CD4-positive, CD25-positive, alpha-beta regulatory T cell (primary cell): ENCODE data around the gene SRGN. TPM values are rescaled to one million over a fixed set of nuclear protein-coding genes. Genes with fewer than 3 reads are reported as not detected.
A peak's percentile ranks its signal among the peaks of the same experiment; 100 is the strongest.

Experiments
- ATAC-seq, 2 donors: fragments of 150-1000 bp; cut with Tn5 transposase; one replicate each; pipeline ENCODE4 v1.10.0; 2021; ENCODE audit warnings: low read depth in 2 of 2, moderate number of reproducible peaks in 2 of 2, moderate library complexity in 1 of 2
- DNase-seq, 3 donors: peaks; one replicate each; pipeline versions ENCODE4 v3.0.0 to v3.0.0-alpha.2; 2012 to 2022; ENCODE audit warnings: mixed read lengths in 1 of 3
- H3K27ac ChIP-seq: one replicate; pipeline ENCODE4 v1.7.0; 2013; ENCODE audit warnings: mild to moderate bottlenecking, low read length; ENCODE audit not compliant: insufficient read depth, poor library complexity, severe bottlenecking
- H3K27me3 ChIP-seq: one replicate; pipeline ENCODE4 v1.7.0; 2013; ENCODE audit warnings: low read length; ENCODE audit not compliant: control insufficient read depth, insufficient read depth
- H3K36me3 ChIP-seq: one replicate; pipeline ENCODE4 v1.7.0; 2013; ENCODE audit warnings: mild to moderate bottlenecking, low read length, moderate library complexity; ENCODE audit not compliant: control insufficient read depth, insufficient read depth
- H3K4me1 ChIP-seq: 2 replicates; pipeline ENCODE4 v1.7.0; 2013; ENCODE audit warnings: mild to moderate bottlenecking, low read length; ENCODE audit not compliant: insufficient read depth, control insufficient read depth, poor library complexity, severe bottlenecking
- H3K4me3 ChIP-seq: one replicate; pipeline ENCODE4 v1.7.0; 2013; ENCODE audit warnings: low read depth, mild to moderate bottlenecking, low read length, moderate library complexity
- H3K9me3 ChIP-seq, 2 experiments: 1 replicate in 1 of 2; 2 replicates in 1 of 2; pipeline ENCODE4 v1.7.0; 2013; ENCODE audit warnings: low read length in 2 of 2, mild to moderate bottlenecking in 1 of 2, moderate library complexity in 1 of 2; ENCODE audit not compliant: control insufficient read depth in 2 of 2
- H3K27ac Mint-ChIP-seq, 3 donors: one replicate each; pipeline ENCODE4 v1.8.0; 2020 to 2022; ENCODE audit warnings: mild to moderate bottlenecking in 3 of 3, mixed read lengths in 3 of 3, moderate library complexity in 2 of 3
- H3K27me3 Mint-ChIP-seq: one replicate; pipeline ENCODE4 v1.8.0; 2022; ENCODE audit warnings: mild to moderate bottlenecking, mixed read lengths
- H3K36me3 Mint-ChIP-seq: one replicate; pipeline ENCODE4 v1.8.0; 2020; ENCODE audit warnings: mixed read lengths
- H3K4me1 Mint-ChIP-seq, 4 donors: one replicate each; pipeline ENCODE4 v1.8.0; 2020 to 2022; ENCODE audit warnings: mixed read lengths in 4 of 4, mild to moderate bottlenecking in 1 of 4
- H3K4me3 Mint-ChIP-seq, 4 donors: one replicate each; pipeline ENCODE4 v1.8.0; 2020 to 2022; ENCODE audit warnings: mild to moderate bottlenecking in 4 of 4, mixed read lengths in 4 of 4, moderate library complexity in 3 of 4
- H3K9me3 Mint-ChIP-seq, 7 donors: one replicate each; pipeline ENCODE4 v1.8.0; 2020 to 2022; ENCODE audit warnings: mixed read lengths in 7 of 7, mild to moderate bottlenecking in 3 of 7, moderate library complexity in 2 of 7
- polyA plus RNA-seq, 4 donors: library from polyadenylated mRNA; unstranded; fragments of 300-500 nt; fragmentation: Illumina TruSeq; gene quantifications; one replicate each; pipeline ENCODE4 v1.2.3, GENCODE V29; 2021
- total RNA-seq: library from RNA; stranded (reverse); gene quantifications from one replicate; pipeline ENCODE4 v1.2.3, GENCODE V29; 2022

SRGN gene
- total and polyA plus RNA-seq, 5 donors from 2014 or later, result 254 to 580 (median 343) TPM

DNA sequence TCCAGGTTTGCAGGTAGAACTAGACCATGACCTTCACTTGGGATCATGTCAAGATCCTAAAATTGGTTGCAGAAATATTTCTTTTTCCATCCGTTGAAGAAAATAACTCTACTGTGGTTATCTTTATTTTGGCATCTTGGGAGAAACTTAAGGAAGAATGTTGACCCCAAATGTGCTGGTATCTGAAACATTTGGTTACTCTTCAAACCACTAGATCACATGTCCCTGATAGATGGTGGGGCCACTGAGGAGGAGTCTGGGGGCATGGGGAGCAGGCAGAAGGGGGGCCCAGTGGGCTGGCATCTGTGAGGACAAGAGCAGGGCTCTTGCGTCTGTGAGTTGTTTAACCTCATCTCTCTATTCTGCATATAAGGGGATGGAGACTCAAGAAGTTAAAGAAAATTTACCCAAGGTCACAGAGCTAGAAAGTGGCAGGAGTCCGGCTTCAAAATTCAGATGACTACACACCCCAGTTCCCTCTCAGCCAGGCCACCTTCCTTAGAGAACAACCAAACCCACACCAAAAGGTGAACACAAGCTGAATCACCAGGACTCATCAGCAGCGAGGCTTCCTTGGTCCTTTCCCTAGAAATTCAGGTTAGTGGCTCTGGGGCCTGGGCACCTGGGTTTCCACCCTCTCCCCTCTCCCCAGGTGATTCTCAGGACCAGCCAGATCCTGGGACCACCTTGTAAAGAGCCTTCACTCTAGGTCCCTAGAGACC, 40.6 kb upstream of the SRGN start:
- Mint-ChIP-seq H3K4me1 (peaks cover 21 to 64% (median 30%) of the 10 kb centered on the region in 4 donors), H3K27me3 (no peaks in the 10 kb centered on the region), H3K9me3 (peaks cover 0 to 1% (median 0%) of the 10 kb centered on the region in 7 donors), H3K27ac (peak overlapping the region; percentile 23 to 91 (median 88)), H3K36me3 (no peaks in the 10 kb centered on the region), H3K4me3 (no peak overlapping the region)
- H3K4me3 ChIP-seq, result no peak overlapping the region
- peaks cover 45% of the 10 kb centered on the region for H3K4me1 ChIP-seq
- ATAC-seq (no peak), DNase-seq (no peak)
- H3K27ac ChIP-seq, result no peak overlapping the region
- H3K27me3 ChIP-seq, result no peaks in the 10 kb centered on the region
- no peaks in the 10 kb centered on the region for H3K9me3 ChIP-seq
- no peaks in the 10 kb centered on the region for H3K36me3 ChIP-seq

DNA sequence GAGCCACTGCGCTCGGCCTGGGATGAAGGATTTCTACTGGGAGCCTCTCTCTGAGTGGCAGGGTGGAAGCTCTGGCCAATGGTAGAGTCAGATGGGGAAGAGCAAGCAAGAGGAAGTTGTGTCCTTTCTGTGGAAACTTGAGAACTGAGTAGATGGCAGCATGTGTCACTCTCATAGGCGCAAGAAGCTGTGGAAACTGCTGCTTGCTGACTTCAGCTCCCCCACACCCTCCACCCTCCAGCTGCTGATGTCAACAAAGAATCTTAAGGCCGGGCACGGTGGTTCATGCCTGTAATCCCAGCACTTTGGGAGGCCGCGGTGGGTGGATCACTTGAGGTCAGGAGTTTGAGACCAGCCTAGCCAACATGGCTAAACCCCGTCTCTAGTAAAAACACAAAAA, 39.8 kb upstream of the SRGN start:
- H3K27ac Mint-ChIP-seq, result peak overlapping the region in 2 of 3 donors; percentile 49 to 88
- H3K4me1 ChIP-seq, result peaks cover 44% of the 10 kb centered on the region
- peak overlapping the region in 2 of 4 donors; percentile 37 to 61 for H3K4me3 Mint-ChIP-seq
- peaks cover 0 to 3% (median 0%) of the 10 kb centered on the region in 7 donors for H3K9me3 Mint-ChIP-seq
- no peaks in the 10 kb centered on the region for H3K36me3 Mint-ChIP-seq
- H3K4me3 ChIP-seq, result no peak overlapping the region
- no peaks in the 10 kb centered on the region for H3K36me3 ChIP-seq
- H3K27ac ChIP-seq, result no peak overlapping the region
- peak in 1 of 3 donors; percentile 67 for DNase-seq
- no peaks in the 10 kb centered on the region for H3K27me3 ChIP-seq
- peak in 1 of 2 donors; percentile 13 for ATAC-seq
- no peaks in the 10 kb centered on the region for H3K27me3 Mint-ChIP-seq
- peaks cover 21 to 71% (median 32%) of the 10 kb centered on the region in 4 donors for H3K4me1 Mint-ChIP-seq
- no peaks in the 10 kb centered on the region for H3K9me3 ChIP-seq

DNA sequence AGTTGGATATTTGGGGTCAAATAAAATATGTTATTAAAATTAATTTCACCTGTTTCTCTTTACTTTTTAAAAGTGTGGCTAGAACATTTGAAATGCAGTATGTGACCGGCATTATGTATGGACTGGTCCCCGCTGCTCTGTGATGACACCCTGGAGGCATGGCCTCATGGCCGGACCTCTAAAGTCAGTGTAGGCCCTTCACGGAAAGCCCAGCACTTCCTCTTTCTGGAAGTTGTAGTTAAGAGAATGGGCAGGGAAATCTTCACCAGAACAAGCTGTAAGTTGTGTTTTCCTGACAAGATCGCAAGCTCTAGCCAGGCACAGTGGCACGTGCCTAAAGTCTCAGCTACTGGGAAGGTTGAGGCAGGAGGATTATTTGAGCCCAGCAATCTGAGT, 38.3 kb upstream of the SRGN start:
- Histone ChIP-seq H3K4me3 (no peak overlapping the region), H3K9me3 (no peaks in the 10 kb centered on the region), H3K27ac (no peak overlapping the region), H3K4me1 (peaks cover 32% of the 10 kb centered on the region), H3K27me3 (no peaks in the 10 kb centered on the region), H3K36me3 (no peaks in the 10 kb centered on the region)
- Mint-ChIP-seq H3K4me1 (peaks cover 14 to 64% (median 24%) of the 10 kb centered on the region in 4 donors), H3K36me3 (no peaks in the 10 kb centered on the region), H3K27me3 (no peaks in the 10 kb centered on the region), H3K4me3 (no peak overlapping the region), H3K9me3 (peaks cover 0 to 3% (median 0%) of the 10 kb centered on the region in 7 donors), H3K27ac (no peak overlapping the region)
- DNase-seq, result no peak
- no peak for ATAC-seq

DNA sequence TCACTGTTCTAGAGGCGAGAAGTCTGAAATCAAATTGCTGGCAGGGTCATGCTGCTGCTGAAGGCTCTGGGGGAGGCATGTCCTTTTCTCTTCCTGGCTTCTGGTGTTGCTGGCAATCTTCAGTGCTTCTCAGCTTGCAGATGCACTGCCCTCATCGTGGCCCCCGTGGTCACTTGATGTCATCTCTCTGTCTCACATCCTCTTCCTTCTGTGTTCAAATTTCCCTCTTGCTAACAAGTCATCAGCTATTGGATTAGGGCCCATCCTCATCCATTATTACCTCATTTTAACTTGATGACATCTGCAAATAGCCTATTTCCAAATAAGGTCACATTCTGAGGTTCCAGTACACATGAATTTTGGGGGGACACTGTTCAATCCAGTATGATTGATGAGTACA, 36.6 kb upstream of the SRGN start:
- Histone ChIP-seq H3K4me1 (peaks cover 31% of the 10 kb centered on the region), H3K27me3 (no peaks in the 10 kb centered on the region), H3K4me3 (no peak overlapping the region), H3K36me3 (no peaks in the 10 kb centered on the region), H3K27ac (no peak overlapping the region), H3K9me3 (no peaks in the 10 kb centered on the region)
- Mint-ChIP-seq H3K4me1 (peaks cover 7 to 62% (median 22%) of the 10 kb centered on the region in 4 donors), H3K9me3 (peaks cover 0 to 3% (median 0%) of the 10 kb centered on the region in 7 donors), H3K27ac (peak overlapping the region in 1 of 3 donors; percentile 75), H3K27me3 (no peaks in the 10 kb centered on the region), H3K4me3 (peak overlapping the region in 1 of 4 donors; percentile 50), H3K36me3 (no peaks in the 10 kb centered on the region)
- peak in 1 of 3 donors; percentile 53 for DNase-seq
- ATAC-seq, result no peak

DNA sequence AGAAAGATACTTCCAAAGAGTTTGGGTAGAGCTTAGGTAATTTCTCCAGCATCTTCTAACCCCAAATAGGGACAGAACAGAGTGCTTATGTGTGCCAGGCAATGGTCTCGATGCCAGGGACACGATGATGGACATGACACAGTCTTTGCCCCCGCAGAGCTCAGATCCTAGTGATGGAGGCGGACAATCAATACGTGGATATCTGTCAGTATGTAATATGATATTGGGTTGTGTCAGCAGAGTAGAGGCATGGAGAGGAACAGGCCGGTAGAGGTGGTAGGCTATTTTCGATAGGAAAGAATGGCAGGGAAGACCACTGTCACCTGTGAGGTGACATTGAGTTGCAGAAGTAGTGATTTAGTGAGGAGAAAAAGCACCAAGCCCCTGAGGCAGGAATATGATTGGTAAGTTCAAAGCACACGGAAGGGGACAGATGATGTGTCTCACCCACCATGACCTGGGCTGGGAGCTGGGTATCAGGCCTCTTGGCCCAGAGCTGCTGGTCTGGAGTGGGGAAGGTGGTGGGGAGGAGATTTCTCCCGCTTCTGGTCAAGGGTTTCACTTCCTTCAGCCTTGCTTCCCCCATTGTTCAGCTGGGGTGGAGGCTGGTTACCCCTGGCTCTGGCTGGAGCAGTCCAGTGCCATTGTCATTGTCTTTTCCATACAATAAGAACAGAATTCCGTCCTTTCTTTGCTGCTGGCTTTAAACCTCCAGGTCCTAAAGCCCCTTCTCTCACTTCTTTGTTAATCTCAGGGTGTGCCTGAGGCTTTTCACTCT, 36.0 kb upstream of the SRGN start:
- no peak for DNase-seq
- no peaks in the 10 kb centered on the region for H3K27me3 Mint-ChIP-seq
- no peaks in the 10 kb centered on the region for H3K27me3 ChIP-seq
- peak overlapping the region in 1 of 3 donors; percentile 8 for H3K27ac Mint-ChIP-seq
- H3K4me1 ChIP-seq, result peaks cover 37% of the 10 kb centered on the region
- no peaks in the 10 kb centered on the region for H3K36me3 ChIP-seq
- H3K4me1 Mint-ChIP-seq, result peaks cover 4 to 62% (median 25%) of the 10 kb centered on the region in 4 donors
- no peak overlapping the region for H3K4me3 ChIP-seq
- H3K27ac ChIP-seq, result no peak overlapping the region
- ATAC-seq, result no peak
- H3K9me3 ChIP-seq, result no peaks in the 10 kb centered on the region
- peaks cover 0 to 3% (median 0%) of the 10 kb centered on the region in 7 donors for H3K9me3 Mint-ChIP-seq
- H3K36me3 Mint-ChIP-seq, result no peaks in the 10 kb centered on the region
- H3K4me3 Mint-ChIP-seq, result peak overlapping the region in 1 of 4 donors; percentile 50

DNA sequence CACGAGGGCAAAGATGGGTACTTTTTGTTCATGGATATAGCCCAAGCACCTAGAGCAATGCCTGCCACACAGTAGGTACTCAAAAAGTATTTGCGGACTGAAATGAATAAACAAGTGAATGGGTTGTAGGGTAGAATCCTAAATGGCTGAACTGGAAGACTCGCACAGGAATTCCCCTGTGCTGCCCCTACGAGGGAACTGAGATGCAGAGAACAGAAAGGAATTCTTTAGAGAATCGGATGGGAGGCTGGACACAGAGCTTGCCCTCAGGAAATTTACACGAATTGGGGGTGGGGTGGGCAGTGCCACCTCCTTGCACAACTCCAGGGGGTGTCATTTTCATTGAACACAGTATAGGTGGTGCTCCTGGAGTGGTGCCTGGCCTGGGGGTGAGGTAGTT, 35.2 kb upstream of the SRGN start:
- peak overlapping the region in 2 of 4 donors; percentile 15 to 36 for H3K4me3 Mint-ChIP-seq
- peaks cover 45% of the 10 kb centered on the region for H3K4me1 ChIP-seq
- peak overlapping the region in 2 of 3 donors; percentile 57 to 76 for H3K27ac Mint-ChIP-seq
- H3K9me3 Mint-ChIP-seq, result peaks cover 0 to 3% (median 0%) of the 10 kb centered on the region in 7 donors
- no peaks in the 10 kb centered on the region for H3K27me3 ChIP-seq
- H3K27me3 Mint-ChIP-seq, result no peaks in the 10 kb centered on the region
- DNase-seq (no peak), ATAC-seq (no peak)
- H3K36me3 ChIP-seq, result no peaks in the 10 kb centered on the region
- H3K36me3 Mint-ChIP-seq, result no peaks in the 10 kb centered on the region
- H3K27ac ChIP-seq, result no peak overlapping the region
- no peaks in the 10 kb centered on the region for H3K9me3 ChIP-seq
- H3K4me3 ChIP-seq, result no peak overlapping the region
- peaks cover 9 to 63% (median 32%) of the 10 kb centered on the region in 4 donors for H3K4me1 Mint-ChIP-seq

DNA sequence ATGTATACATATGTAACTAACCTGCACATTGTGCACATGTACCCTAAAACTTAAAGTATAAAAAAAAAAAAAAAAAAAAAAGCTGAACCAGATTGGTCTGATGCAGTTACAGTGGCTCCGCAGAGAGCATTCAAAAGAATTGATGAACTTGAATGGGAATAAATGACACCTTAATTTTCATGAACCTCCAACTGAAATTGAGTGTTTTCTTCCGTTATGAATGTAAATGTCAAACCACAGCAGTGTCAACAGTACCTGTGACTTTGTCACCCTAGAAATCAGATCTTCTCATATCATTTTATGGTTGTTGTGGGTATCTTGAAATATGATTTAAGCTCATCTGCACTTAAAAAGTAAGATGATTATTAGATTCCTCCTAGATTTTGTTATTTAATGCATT, 32.7 kb upstream of the SRGN start:
- Histone ChIP-seq H3K4me1 (peaks cover 38% of the 10 kb centered on the region), H3K27ac (peak overlapping the region; percentile 55), H3K9me3 (no peaks in the 10 kb centered on the region), H3K4me3 (peak overlapping the region; percentile 49), H3K36me3 (no peaks in the 10 kb centered on the region), H3K27me3 (no peaks in the 10 kb centered on the region)
- Mint-ChIP-seq H3K4me1 (peaks cover 14 to 55% (median 35%) of the 10 kb centered on the region in 4 donors), H3K27me3 (no peaks in the 10 kb centered on the region), H3K9me3 (peaks cover 0 to 2% (median 0%) of the 10 kb centered on the region in 7 donors), H3K27ac (peak overlapping the region; percentile 49 to 91 (median 85)), H3K36me3 (no peaks in the 10 kb centered on the region), H3K4me3 (peak overlapping the region; percentile 11 to 73 (median 50))
- ATAC-seq, result peak; percentile 54 to 64
- DNase-seq, result peak in 2 of 3 donors; percentile 40 to 70
